Measurements from ENCODE around the gene ZNF800.
A peak's percentile ranks its signal among the peaks of the same experiment; 100 is the strongest.
"Not testable (repeated sequence)": the region's sequence is repeated elsewhere in the genome, so short reads cannot be mapped to it uniquely, and the experiment has no call there.

ZNF800 gene

GRCh38 chr7:127392566-127393367 lies at the start of gene ZNF800:
ZNF800 (minus strand) TSS chr7:127392708; CDS start chr7:127391557, 1,151 bp downstream.
- DNase-seq = peak; percentile 90 to 92

DNA sequence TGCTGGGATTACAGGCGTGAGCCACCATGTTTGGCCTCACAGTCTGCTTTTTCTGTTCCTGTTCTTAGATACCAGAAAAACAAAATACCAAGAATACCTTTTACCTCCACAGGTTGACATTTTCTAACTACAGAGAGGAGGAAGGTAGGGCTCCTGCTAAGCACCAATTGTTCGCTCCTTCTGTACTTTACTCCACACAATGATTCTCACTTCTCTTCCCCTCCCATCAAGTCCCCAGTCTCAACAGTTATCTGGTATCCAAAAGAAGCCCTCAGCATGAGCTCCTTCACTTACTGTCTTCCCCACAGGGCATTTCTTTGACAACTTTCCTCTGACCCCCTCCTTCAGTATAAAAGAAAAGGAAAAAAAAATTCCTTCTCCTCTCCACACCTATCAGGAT lies 47.7 kb upstream of the ZNF800 start:
- DNase-seq = no peak

GRCh38 chr7:127438836-127439235 lies 46.3 kb upstream of the ZNF800 start:
- DNase-seq = no peak

GRCh38 chr7:127437837-127438236 lies 45.3 kb upstream of the ZNF800 start:
- DNase-seq = no peak

- no peak for DNase-seq
Measured at GRCh38 chr7:127437241-127437640, 44.7 kb upstream of the ZNF800 start.

DNA sequence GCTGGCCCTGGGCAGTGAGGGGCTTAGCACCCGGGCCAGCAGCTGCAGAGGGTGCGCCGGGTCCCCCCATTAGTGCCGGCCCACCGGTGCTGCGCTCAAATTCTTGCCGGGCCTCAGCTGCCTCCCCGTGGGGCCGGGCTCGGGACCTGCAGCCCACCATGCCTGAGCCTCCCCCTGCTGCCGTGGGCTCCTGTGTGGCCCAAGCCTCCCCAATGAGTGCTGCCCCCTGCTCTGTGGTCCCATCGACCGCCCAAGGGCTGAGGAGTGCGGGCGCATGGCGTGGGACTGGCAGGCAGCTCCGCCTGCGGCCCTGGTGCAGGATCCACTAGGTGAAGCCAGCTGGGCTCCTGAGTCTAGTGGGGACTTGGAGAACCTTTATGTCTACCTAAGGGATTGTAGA lies 36.8 kb upstream of the ZNF800 start:
- not testable (repeated sequence) for DNase-seq

DNA sequence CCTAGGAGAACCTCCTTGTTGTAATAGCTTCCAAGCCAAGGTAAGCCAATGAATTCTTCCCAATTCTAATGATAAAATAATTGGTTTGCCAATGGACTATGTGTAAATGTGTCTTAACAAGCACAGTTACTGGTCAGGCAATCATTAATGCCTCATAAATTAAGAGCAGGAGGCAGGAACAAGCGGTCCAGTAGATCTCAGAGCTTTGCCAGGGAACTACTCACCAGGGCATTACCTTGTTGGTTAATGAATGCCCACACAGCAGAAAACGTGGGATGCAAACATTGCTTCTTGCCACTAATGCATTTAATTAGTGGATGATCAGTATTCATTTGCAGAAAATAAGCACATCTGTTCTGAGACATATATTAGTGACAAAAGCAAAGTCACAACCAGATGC lies 26.7 kb upstream of the ZNF800 start:
- no peak for DNase-seq

GRCh38 chr7:127418459-127418858 lies 26.0 kb upstream of the ZNF800 start:
- DNase-seq = no peak

- DNase-seq = no peak
Measured at GRCh38 chr7:127417346-127417745, 24.8 kb upstream of the ZNF800 start.

- no peak for DNase-seq
Measured at GRCh38 chr7:127415060-127415742, 22.7 kb upstream of the ZNF800 start.

DNA sequence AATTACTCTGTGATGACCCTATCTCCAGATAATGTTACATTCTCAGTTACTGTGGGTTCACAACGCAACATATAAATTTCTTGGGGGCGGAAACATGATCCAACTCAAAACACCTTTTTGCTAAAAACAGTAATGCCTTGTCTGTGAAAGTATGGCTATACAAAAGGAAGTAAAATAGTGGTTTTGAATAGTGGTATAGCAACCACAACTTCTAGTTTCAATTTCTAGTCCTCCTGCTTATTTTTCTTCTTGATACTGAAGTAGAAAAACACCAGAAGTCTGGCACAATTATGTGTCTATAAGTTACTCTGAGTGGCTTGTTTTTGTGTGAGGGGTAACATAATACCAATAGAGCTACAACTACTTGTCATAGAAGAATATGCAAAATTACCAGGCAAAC lies 21.5 kb upstream of the ZNF800 start:
- DNase-seq = no peak

DNA sequence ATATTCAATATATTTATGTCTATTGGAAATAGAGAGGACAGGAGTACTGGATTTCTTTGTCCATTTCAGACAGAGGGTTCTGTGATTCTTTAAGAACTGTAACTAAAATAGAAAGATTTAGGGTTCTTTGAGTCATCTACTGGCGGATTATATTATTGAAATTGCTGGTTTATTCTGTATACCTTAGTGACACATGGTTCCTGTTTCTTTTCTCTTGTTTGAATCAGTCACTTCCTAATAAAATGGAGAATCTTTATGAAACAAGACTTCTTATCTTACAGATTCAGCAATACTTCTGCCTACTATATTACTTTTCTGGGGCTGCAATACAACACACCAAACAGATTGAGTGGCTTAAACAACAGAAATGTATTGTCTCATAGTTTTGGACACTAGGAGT lies 20.8 kb upstream of the ZNF800 start:
- no peak for DNase-seq

DNA sequence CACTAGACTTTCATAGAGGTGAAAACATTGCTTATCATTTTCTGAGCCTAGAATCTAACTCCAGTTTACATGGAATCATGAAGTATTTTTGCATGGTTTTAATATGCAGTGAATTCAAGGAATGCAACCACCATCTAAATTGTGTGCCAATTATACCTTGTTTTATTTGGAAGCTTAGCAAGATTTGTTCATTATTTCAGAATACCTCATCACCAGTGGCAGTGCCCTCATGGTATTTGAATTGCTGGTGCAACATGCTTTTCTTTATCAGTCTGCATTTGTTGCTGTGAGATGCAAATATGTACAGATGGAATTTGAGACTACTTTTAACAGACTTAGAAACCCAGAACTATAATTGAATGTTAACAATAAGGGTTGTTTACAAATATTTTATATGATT lies 18.7 kb upstream of the ZNF800 start:
- no peak for DNase-seq

GRCh38 chr7:127409629-127410028 lies 17.1 kb upstream of the ZNF800 start:
- no peak for DNase-seq

DNA sequence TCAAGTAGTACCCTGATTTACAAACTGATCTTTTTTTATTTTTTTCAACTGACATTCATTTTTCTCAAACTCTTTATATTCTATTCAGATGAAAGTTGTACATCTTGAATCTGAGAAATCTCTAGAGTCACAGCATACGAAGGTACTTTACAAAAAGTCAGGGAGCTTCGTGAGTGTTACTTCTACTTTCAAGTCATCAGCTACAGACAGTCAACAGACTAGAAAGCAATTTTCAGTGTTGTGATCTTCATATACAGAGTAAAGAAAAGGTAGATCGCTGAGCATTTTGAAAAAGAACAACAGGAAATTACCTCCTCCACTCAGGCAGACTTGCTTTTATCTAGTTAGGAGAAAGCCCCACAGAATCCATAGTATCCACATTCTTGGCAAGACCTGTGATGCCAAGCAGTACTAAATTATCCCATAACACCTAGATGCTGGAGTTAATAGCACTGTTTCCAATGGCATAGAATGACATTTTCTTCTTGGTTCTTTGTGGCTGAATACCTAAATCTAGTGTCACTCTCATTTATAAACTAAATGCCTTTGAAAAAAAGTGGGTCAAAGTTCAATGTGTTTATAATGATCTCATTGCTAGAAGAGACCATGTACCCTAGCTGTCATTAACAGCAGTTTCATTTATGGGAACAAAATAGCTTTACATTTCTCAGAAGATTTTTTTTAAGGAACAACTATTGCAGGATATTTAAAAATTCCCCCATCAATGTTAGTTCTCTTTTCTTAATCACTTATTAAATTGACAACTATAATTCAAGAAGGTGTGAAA lies 12.0 kb upstream of the ZNF800 start:
- DNase-seq = no peak

- no peak for DNase-seq
Measured at GRCh38 chr7:127396184-127396583, 3.7 kb upstream of the ZNF800 start.

GRCh38 chr7:127395104-127395503 lies 2.6 kb upstream of the ZNF800 start:
- DNase-seq = peak; percentile 25 to 33

- DNase-seq = no peak
Measured at GRCh38 chr7:127393368-127394058, 1.0 kb upstream of the ZNF800 start.

DNA sequence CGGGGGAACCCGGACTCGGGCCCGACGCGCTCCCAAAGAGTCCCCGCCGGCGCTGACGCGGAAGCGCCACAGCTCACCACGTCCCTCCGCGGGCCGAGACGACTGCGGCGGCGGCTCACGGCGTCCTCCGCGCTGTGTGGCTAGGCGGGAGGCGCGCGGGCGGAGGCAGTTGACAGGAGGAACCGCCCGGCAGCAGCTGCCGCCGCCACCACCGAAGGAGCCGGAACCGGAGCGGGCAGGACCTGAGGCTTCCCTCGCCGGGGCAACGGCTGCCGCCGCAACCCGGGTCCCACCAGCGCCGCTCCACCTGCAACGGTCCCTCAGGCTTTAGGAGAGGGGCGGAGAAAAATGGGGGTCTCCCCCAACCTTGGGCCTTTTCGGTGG lies 334 bp downstream of the ZNF800 start:
- DNase-seq = peak; percentile 63 to 74

DNA sequence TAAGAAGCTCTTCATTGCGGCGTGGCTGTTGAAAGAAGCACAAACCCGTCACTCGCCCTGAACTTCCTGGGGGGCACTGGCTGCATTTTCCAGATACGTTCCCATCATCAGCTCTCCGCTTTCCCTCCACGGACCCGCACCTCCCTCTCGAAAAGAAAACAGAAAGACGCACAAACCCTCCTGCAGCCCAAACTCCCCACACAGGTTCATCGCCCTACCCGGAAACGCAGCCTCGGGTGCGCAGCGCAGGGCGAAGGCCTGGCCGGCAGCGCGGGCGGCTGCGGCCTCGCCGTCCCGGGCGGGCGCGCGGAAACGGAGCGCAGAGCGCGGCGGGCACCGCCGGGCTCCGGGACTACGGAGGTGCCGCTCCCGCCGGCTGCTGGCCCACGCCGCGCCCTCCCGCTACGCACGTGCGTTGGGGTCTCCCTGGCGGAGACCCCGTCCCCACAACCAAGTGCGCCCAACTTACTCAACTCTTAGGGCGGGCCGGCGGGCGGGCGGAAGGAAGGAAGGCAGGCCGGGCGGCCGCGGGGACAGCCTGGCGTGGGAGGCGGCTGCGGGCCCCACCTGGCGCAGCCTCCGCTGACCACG lies 822 bp downstream of the ZNF800 start:
- peak; percentile 45 to 54 for DNase-seq

GRCh38 chr7:127390817-127391590 lies 1.5 kb downstream of the ZNF800 start:
- DNase-seq = no peak

Data from activated CD4-positive, alpha-beta T cell treated with anti-CD3 and anti-CD28 coated beads for 4 hours (primary cell).